CD14-positive monocyte (primary cell): ENCODE results near the gene FGF14. TPM values are rescaled to one million over a fixed set of nuclear protein-coding genes. Genes with fewer than 3 reads are reported as not detected.

Source experiments
- DNase-seq, 3 donors: peaks; one replicate each; pipeline ENCODE4 v3.0.0-alpha.2; 2011 to 2022
- H2AFZ ChIP-seq: 2 replicates; pipeline ENCODE4 v1.6.0; 2012; ENCODE audit warnings: mild to moderate bottlenecking, low read depth, low read length, inconsistent platforms; ENCODE audit not compliant: insufficient read depth, poor library complexity, severe bottlenecking
- H3K27ac ChIP-seq, 2 donors: 1 replicate in 1 of 2; 2 replicates in 1 of 2; pipeline ENCODE4 v1.5.1; 2012 to 2013; ENCODE audit warnings: low read length in 2 of 2, control low read depth in 1 of 2, inconsistent platforms in 1 of 2, low read depth in 1 of 2, mild to moderate bottlenecking in 1 of 2
- H3K27me3 ChIP-seq, 2 donors: one replicate each; pipeline versions ENCODE4 v1.6.0 to v1.6.1; 2011 to 2013; ENCODE audit warnings: low read length in 2 of 2; ENCODE audit not compliant: control insufficient read depth in 2 of 2, insufficient read depth in 2 of 2
- H3K36me3 ChIP-seq, 2 donors: replicated peaks in 1 of 2; 1 replicate in 1 of 2; 2 replicates in 1 of 2; pipeline versions ENCODE4 v1.5.1 to v1.6.1; 2012 to 2013; ENCODE audit warnings: low read length in 2 of 2, control low read depth in 1 of 2, inconsistent platforms in 1 of 2, mild to moderate bottlenecking in 1 of 2; ENCODE audit not compliant: insufficient read depth in 2 of 2, control insufficient read depth in 1 of 2
- H3K4me1 ChIP-seq, 2 donors: 1 replicate in 1 of 2; 2 replicates in 1 of 2; pipeline versions ENCODE4 v1.5.1 to v1.6.1; 2012 to 2013; ENCODE audit warnings: low read length in 2 of 2, control low read depth in 1 of 2, inconsistent platforms in 1 of 2, mild to moderate bottlenecking in 1 of 2, moderate library complexity in 1 of 2; ENCODE audit not compliant: insufficient read depth in 2 of 2, control insufficient read depth in 1 of 2
- H3K4me2 ChIP-seq: replicated peaks from 2 replicates; pipeline ENCODE3; 2012; ENCODE audit warnings: low read length, moderate library complexity, mild to moderate bottlenecking; ENCODE audit not compliant: poor library complexity, severe bottlenecking; ENCODE audit errors: extremely low read depth
- H3K4me3 ChIP-seq, 3 experiments: fragments of 200-600 bp in 1 of 3; sonication (generic) in 1 of 3; replicated peaks in 1 of 3; 1 replicate in 2 of 3; 2 replicates in 1 of 3; pipeline ENCODE4 v1.5.1; 2011 to 2013; ENCODE audit warnings: low read length in 3 of 3, mild to moderate bottlenecking in 3 of 3, control low read depth in 2 of 3, low read depth in 2 of 3, inconsistent platforms in 1 of 3, moderate library complexity in 1 of 3
- H3K79me2 ChIP-seq: 2 replicates; pipeline ENCODE4 v1.6.0; 2012; ENCODE audit warnings: mild to moderate bottlenecking, control low read depth, inconsistent platforms, low read length, moderate library complexity; ENCODE audit not compliant: insufficient read depth
- H3K9ac ChIP-seq: 2 replicates; pipeline ENCODE4 v1.6.0; 2017; ENCODE audit warnings: low read length, mild to moderate bottlenecking; ENCODE audit not compliant: insufficient read depth, poor library complexity, severe bottlenecking
- H3K9me3 ChIP-seq, 2 donors: replicated peaks in 1 of 2; 1 replicate in 1 of 2; 2 replicates in 1 of 2; pipeline versions ENCODE4 v1.5.1 to v1.6.1; 2012 to 2013; ENCODE audit warnings: low read length in 2 of 2, control low read depth in 1 of 2; ENCODE audit not compliant: control insufficient read depth in 1 of 2, insufficient read depth in 1 of 2
- H4K20me1 ChIP-seq: 2 replicates; pipeline ENCODE4 v1.6.0; 2012; ENCODE audit warnings: mild to moderate bottlenecking, low read length, control low read depth, moderate library complexity; ENCODE audit not compliant: insufficient read depth
- H3K27ac Mint-ChIP-seq, 7 donors: one replicate each; pipeline ENCODE4 v1.8.0; 2020; ENCODE audit warnings: mild to moderate bottlenecking in 7 of 7, mixed read lengths in 7 of 7, moderate library complexity in 6 of 7, inconsistent platforms in 2 of 7
- H3K27me3 Mint-ChIP-seq, 3 donors: one replicate each; pipeline ENCODE4 v1.8.0; 2021 to 2022; ENCODE audit warnings: low read depth in 3 of 3, mild to moderate bottlenecking in 3 of 3, mixed read lengths in 3 of 3, moderate library complexity in 3 of 3, inconsistent platforms in 1 of 3
- H3K36me3 Mint-ChIP-seq, 2 donors: one replicate each; pipeline ENCODE4 v1.8.0; 2020; ENCODE audit warnings: mixed read lengths in 2 of 2, inconsistent platforms in 1 of 2, mild to moderate bottlenecking in 1 of 2
- H3K4me1 Mint-ChIP-seq: one replicate; pipeline ENCODE4 v1.8.0; 2020; ENCODE audit warnings: mild to moderate bottlenecking, mixed read lengths
- H3K4me3 Mint-ChIP-seq, 2 donors: one replicate each; pipeline ENCODE4 v1.8.0; 2020; ENCODE audit warnings: mild to moderate bottlenecking in 2 of 2, mixed read lengths in 2 of 2, moderate library complexity in 1 of 2
- H3K9me3 Mint-ChIP-seq, 7 donors: one replicate each; pipeline ENCODE4 v1.8.0; 2020 to 2022; ENCODE audit warnings: mixed read lengths in 7 of 7, mild to moderate bottlenecking in 6 of 7, moderate library complexity in 6 of 7, inconsistent platforms in 2 of 7
- WGBS: methylation state at CpG from one replicate; pipeline ENCODE4 v1.1.5; 2013; ENCODE audit warnings: missing lambda C conversion rate; ENCODE audit not compliant: insufficient coverage; 5-methylcytosine and 5-hydroxymethylcytosine counted together
- intact Hi-C, 2 donors: fragments of 100-400 bp; cut with micrococcal nuclease; formaldehyde crosslinking; loops; one replicate each; pipeline versions ENCODE4 v1.15.0 to v1.15.1; 2023
- polyA plus RNA-seq, 3 donors: library from polyadenylated mRNA; depleted of rRNA in 1 of 3; unstranded in 2 of 3; stranded (reverse) in 1 of 3; fragments of 300-500 nt in 2 of 3; fragments of >200 nt in 1 of 3; fragmentation: Illumina TruSeq in 2 of 3; gene quantifications; 1 replicate in 2 of 3; 2 replicates in 1 of 3; pipeline ENCODE4 v1.2.3, GENCODE V29; 2012 to 2021
- TF ChIP-seq, protein P1 (sequence below): fragments of 200-600 bp; IDR thresholded peaks from one replicate; pipeline ENCODE4 v1.8.0; 2022; ENCODE audit warnings: antibody characterized with exemption, mild to moderate bottlenecking

The FGF14 gene
- polyA plus RNA-seq, 3 donors, result not detected

DNA sequence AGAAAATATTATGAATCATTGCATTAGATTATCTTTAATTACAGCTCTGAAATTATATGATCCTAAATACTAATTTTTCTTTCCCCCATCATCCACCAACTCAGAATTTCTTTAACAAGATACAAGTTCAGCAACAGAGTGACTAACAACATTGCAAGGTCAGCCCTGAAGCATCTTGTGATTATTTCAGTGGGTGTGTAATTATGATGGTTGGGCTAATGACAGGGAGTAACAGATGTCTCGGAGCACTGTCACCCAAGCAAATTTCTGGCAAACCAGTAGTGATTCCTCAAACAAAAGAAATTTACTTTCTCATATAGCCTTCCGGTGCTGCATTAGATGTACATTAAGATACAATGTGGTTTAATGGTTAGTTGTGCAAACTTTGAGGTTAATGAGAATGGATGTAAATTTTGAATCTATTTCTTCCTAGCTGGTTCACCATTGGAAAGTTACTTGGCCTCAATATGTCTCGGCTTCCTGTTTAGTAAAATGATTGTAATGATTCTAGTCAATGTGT, 710.4 kb downstream of the FGF14 start:
- no peak for DNase-seq
- peaks cover 0 to 5% of the 10 kb centered on the region in 2 donors for H3K4me1 ChIP-seq
- TF ChIP-seq, protein P1, sequence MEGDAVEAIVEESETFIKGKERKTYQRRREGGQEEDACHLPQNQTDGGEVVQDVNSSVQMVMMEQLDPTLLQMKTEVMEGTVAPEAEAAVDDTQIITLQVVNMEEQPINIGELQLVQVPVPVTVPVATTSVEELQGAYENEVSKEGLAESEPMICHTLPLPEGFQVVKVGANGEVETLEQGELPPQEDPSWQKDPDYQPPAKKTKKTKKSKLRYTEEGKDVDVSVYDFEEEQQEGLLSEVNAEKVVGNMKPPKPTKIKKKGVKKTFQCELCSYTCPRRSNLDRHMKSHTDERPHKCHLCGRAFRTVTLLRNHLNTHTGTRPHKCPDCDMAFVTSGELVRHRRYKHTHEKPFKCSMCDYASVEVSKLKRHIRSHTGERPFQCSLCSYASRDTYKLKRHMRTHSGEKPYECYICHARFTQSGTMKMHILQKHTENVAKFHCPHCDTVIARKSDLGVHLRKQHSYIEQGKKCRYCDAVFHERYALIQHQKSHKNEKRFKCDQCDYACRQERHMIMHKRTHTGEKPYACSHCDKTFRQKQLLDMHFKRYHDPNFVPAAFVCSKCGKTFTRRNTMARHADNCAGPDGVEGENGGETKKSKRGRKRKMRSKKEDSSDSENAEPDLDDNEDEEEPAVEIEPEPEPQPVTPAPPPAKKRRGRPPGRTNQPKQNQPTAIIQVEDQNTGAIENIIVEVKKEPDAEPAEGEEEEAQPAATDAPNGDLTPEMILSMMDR, result no peak
- no CpG with 5 or more reads among the region's 3 CpGs for WGBS
- no peak overlapping the region for H3K27ac ChIP-seq
- Mint-ChIP-seq H3K27me3 (no peaks in the 10 kb centered on the region), H3K9me3 (no peaks in the 10 kb centered on the region), H3K4me3 (no peak overlapping the region), H3K27ac (no peak overlapping the region), H3K4me1 (no peaks in the 10 kb centered on the region), H3K36me3 (no peaks in the 10 kb centered on the region)
- no peak overlapping the region for H3K9ac ChIP-seq
- H3K27me3 ChIP-seq, result no peaks in the 10 kb centered on the region
- no peaks in the 10 kb centered on the region for H3K79me2 ChIP-seq
- H3K4me2 ChIP-seq, result no peak overlapping the region
- intact Hi-C loops, result no loop called here
- no peak overlapping the region for H2AFZ ChIP-seq
- no peaks in the 10 kb centered on the region for H3K9me3 ChIP-seq
- H4K20me1 ChIP-seq, result no peaks in the 10 kb centered on the region
- H3K4me3 ChIP-seq, result no peak overlapping the region
- no peaks in the 10 kb centered on the region for H3K36me3 ChIP-seq

DNA sequence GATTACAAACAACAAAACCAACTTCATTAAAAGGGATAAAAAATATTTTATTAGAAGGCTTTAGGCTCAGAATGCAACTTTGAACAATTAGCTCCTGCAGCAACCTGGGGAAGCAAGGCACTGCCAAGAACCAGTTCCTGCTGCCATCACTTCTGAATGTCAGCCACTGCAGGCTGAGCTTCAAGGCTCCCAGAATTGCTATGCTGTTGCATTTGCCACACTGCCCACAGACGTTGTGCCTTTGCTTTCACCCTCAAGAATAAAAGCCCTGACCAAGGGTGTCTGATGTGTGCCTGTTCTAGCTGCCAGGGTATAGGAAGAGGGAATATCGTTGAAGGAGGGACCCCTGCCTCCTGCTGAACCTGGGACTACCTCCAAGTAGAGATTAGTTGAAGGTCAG, 711.0 kb downstream of the FGF14 start:
- Histone ChIP-seq H2AFZ (no peak overlapping the region), H3K9me3 (no peaks in the 10 kb centered on the region), H3K27me3 (no peaks in the 10 kb centered on the region), H3K4me2 (no peak overlapping the region), H4K20me1 (no peaks in the 10 kb centered on the region), H3K4me1 (no peaks in the 10 kb centered on the region), H3K36me3 (no peaks in the 10 kb centered on the region), H3K27ac (no peak overlapping the region), H3K79me2 (no peaks in the 10 kb centered on the region), H3K4me3 (no peak overlapping the region), H3K9ac (no peak overlapping the region)
- Mint-ChIP-seq H3K36me3 (no peaks in the 10 kb centered on the region), H3K27ac (no peak overlapping the region), H3K4me1 (no peaks in the 10 kb centered on the region), H3K4me3 (no peak overlapping the region), H3K27me3 (no peaks in the 10 kb centered on the region), H3K9me3 (no peaks in the 10 kb centered on the region)
- TF ChIP-seq, protein P1, result no peak
- no peak for DNase-seq
- intact Hi-C loops, result no loop called here
- WGBS, result 78% methylated on average over 1 of the region's 2 CpGs
